ENCODE measurements around the gene ATP1A1. TPM values are rescaled to one million over a fixed set of nuclear protein-coding genes. Genes with fewer than 3 reads are reported as not detected.

Gene ATP1A1
- total RNA-seq, 2 experiments from 2014 or later = 74.4 to 186 TPM

DNA sequence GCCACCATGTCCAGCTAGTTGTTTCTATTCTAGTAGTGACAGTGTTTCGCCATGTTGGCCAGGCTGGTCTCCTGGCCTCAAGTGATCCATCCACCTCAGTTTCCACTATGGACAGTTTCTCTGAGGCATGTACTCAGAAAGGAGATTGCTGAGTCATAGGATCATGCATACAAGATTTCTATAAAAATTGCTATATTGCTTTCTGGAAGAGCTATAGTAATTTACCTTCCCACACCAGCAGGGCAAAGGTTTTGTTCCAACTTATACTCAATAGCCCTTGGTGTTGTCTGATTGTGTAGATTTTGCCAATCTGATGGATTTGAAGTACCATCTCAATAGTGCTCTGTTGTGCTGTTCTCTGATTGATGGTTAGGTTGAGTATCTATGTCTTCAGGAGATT, 15.6 kb upstream of the ATP1A1 start:
- no peaks in the 10 kb centered on the region for H4K20me1 ChIP-seq (ENCODE audit: insufficient read depth, low read length)
- POLR2A ChIA-PET = no interaction called here
- H3K36me3 ChIP-seq (ENCODE audit: insufficient read depth, low read length) = no peaks in the 10 kb centered on the region
- intact Hi-C loops (cut with micrococcal nuclease; ENCODE audit: unreplicated experiment) = no loop called here
- no peaks in the 10 kb centered on the region; the same call in 1 of the 2 replicates for H3K9me3 ChIP-seq (ENCODE audit: low read length)
- no peak overlapping the region for H3K4me2 ChIP-seq (ENCODE audit: low read length)
- TF ChIP-seq, protein P1, sequence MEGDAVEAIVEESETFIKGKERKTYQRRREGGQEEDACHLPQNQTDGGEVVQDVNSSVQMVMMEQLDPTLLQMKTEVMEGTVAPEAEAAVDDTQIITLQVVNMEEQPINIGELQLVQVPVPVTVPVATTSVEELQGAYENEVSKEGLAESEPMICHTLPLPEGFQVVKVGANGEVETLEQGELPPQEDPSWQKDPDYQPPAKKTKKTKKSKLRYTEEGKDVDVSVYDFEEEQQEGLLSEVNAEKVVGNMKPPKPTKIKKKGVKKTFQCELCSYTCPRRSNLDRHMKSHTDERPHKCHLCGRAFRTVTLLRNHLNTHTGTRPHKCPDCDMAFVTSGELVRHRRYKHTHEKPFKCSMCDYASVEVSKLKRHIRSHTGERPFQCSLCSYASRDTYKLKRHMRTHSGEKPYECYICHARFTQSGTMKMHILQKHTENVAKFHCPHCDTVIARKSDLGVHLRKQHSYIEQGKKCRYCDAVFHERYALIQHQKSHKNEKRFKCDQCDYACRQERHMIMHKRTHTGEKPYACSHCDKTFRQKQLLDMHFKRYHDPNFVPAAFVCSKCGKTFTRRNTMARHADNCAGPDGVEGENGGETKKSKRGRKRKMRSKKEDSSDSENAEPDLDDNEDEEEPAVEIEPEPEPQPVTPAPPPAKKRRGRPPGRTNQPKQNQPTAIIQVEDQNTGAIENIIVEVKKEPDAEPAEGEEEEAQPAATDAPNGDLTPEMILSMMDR (conservative IDR thresholded peaks at IDR 0.05; ENCODE audit: low read length) = no peak
- no peak for TF ChIP-seq EZH2phosphoT487 (IDR thresholded peaks at IDR 0.05; ENCODE audit: borderline replicate concordance, low read depth, low read length)
- no peaks in the 10 kb centered on the region for H3K79me2 ChIP-seq (ENCODE audit: insufficient read depth, low read depth, low read length)
- no peak for DNase-seq (ENCODE audit: low spot score)
- H3K4me3 ChIP-seq (ENCODE audit: low read depth, low read length, poor library complexity, severe bottlenecking) = no peak overlapping the region
- no TSS peak for BruUV-seq (replicated peaks)
- peaks cover 8% of the 10 kb centered on the region for H3K4me1 ChIP-seq (ENCODE audit: insufficient read depth, low read length, poor library complexity, severe bottlenecking)
- CTCF ChIA-PET (ENCODE audit: unreplicated experiment) = no interaction called here
- H2AFZ ChIP-seq (ENCODE audit: low read length) = no peak overlapping the region; the same call in 1 of the 2 replicates
- no peaks in the 10 kb centered on the region for H3K9me2 ChIP-seq (ENCODE audit: insufficient read depth, low read length)
- no peak overlapping the region for H3K27ac ChIP-seq (ENCODE audit: low read depth, low read length, poor library complexity, severe bottlenecking)

DNA sequence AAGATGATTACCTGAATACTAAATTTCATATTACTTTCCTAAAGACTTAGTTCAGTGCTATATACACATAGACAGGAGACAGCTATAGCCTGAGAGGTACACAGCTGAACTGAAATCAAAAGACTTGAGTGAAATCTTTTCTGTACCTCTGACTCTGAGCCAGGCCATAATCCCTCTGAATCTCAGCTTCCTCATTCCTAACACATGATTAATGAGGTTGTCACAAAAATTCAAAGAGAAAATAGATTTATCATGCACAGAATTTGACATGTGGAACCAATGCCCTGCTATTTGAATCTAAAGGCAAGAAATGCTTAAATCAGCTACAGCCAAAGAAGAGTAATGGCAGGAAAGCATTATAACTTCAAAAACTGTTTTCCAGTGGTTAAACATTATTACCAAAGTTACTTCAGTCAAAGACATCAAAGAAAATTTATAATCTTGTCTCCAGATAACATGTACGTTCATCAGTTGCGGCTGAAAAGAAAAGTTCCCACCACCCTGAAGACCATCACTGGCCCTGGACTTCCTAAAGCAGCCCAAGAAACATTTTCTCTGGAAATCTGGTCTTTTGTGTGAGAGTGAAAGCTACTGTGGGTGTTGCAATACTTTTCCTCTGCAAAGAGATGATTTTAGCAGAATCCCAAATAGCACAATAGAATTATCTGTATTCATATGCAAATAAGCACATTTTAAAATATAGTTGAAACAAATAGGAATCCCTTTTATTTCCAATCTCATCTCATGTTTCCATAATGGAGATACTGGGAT, 13.8 kb upstream of the ATP1A1 start:
- peaks cover 8% of the 10 kb centered on the region for H3K4me1 ChIP-seq (ENCODE audit: insufficient read depth, low read length, poor library complexity, severe bottlenecking)

More for the DNA sequence above, 13.8 kb upstream of the ATP1A1 start:
- intact Hi-C loops (cut with micrococcal nuclease; ENCODE audit: unreplicated experiment) = no loop called here
- POLR2A ChIA-PET = interaction anchor here (1.5 kb wide), 1 partner anchor 25 kb away, joined by 4 read pairs; no protein-coding TSS in a partner anchor
- H3K79me2 ChIP-seq (ENCODE audit: insufficient read depth, low read depth, low read length) = no peaks in the 10 kb centered on the region
- H3K36me3 ChIP-seq (ENCODE audit: insufficient read depth, low read length) = no peaks in the 10 kb centered on the region
- no peak overlapping the region for H3K4me3 ChIP-seq (ENCODE audit: low read depth, low read length, poor library complexity, severe bottlenecking)
- no peaks in the 10 kb centered on the region; the same call in 1 of the 2 replicates for H3K9me3 ChIP-seq (ENCODE audit: low read length)
- no TSS peak for BruUV-seq (replicated peaks)
- no peak overlapping the region for H3K4me2 ChIP-seq (ENCODE audit: low read length)
- H2AFZ ChIP-seq (ENCODE audit: low read length) = no peak overlapping the region
- no peak for DNase-seq (ENCODE audit: low spot score)
- H3K27ac ChIP-seq (ENCODE audit: low read depth, low read length, poor library complexity, severe bottlenecking) = no peak overlapping the region
- H4K20me1 ChIP-seq (ENCODE audit: insufficient read depth, low read length) = no peaks in the 10 kb centered on the region
- CTCF ChIA-PET (ENCODE audit: unreplicated experiment) = no interaction called here
- TF ChIP-seq, protein P1 (conservative IDR thresholded peaks at IDR 0.05; ENCODE audit: low read length) = no peak
- no peak for TF ChIP-seq EZH2phosphoT487 (IDR thresholded peaks at IDR 0.05; ENCODE audit: borderline replicate concordance, low read depth, low read length)
- H3K9me2 ChIP-seq (ENCODE audit: insufficient read depth, low read length) = no peaks in the 10 kb centered on the region

Measured in OCI-LY7 (cell line).